HUES64 (cell line): ENCODE measurements around the gene LRRC38.

Source experiments
- H3K27ac ChIP-seq: 2 replicates; pipeline ENCODE4 v1.7.0; 2013; ENCODE audit warnings: low read depth, low read length, inconsistent platforms
- H3K27me3 ChIP-seq: 2 replicates; pipeline ENCODE4 v1.6.1; 2013; ENCODE audit warnings: mild to moderate bottlenecking, low read length; ENCODE audit not compliant: insufficient read depth
- H3K36me3 ChIP-seq: 2 replicates; pipeline ENCODE4 v1.6.1; 2013; ENCODE audit warnings: mild to moderate bottlenecking, low read length; ENCODE audit not compliant: insufficient read depth
- H3K4me1 ChIP-seq: 2 replicates; pipeline ENCODE4 v1.6.1; 2013; ENCODE audit warnings: mild to moderate bottlenecking, low read length, moderate library complexity; ENCODE audit not compliant: insufficient read depth
- H3K4me3 ChIP-seq: 2 replicates; pipeline ENCODE4 v1.5.1; 2013; ENCODE audit warnings: mild to moderate bottlenecking, low read length, moderate library complexity
- H3K9ac ChIP-seq: 2 replicates; pipeline ENCODE4 v1.6.1; 2013; ENCODE audit warnings: mild to moderate bottlenecking, low read depth, low read length
- H3K9me3 ChIP-seq: 2 replicates; pipeline ENCODE4 v1.6.1; 2013; ENCODE audit warnings: low read depth, low read length; ENCODE audit not compliant: insufficient read depth
- WGBS: fragments of 150-250, 120-280 bp; methylation state at CpG from one replicate; pipeline ENCODE4 v1.1.7; 2013; ENCODE audit warnings: missing lambda C conversion rate; 5-methylcytosine and 5-hydroxymethylcytosine counted together

Gene LRRC38

DNA sequence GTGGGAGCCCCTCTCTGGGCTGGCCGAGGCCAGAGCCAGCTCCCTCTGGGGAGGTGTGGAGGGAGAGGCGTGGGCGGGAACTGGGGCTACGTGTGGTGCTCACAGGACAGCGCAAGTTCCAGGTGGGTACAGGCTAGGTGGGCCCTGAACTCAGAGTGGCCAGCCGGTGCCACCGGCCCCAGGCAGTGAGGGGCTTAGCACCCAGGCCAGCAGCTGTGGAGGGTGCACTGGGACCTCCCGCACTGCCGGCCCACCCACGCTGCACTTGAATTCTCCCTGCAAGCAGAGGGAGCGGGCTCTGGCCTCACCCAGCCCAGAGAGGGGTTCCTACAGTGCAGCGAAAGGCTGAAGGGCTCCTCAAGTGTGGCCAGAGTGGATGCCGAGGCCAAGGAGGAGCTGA lies 83.3 kb downstream of the LRRC38 start:
- H3K9me3 ChIP-seq, result peaks cover 63% of the 10 kb centered on the region
- no peak overlapping the region for H3K4me3 ChIP-seq
- H3K36me3 ChIP-seq, result no peaks in the 10 kb centered on the region
- H3K27me3 ChIP-seq, result no peaks in the 10 kb centered on the region
- no peaks in the 10 kb centered on the region for H3K4me1 ChIP-seq
- H3K9ac ChIP-seq, result no peak overlapping the region
- H3K27ac ChIP-seq, result no peak overlapping the region
- 90% methylated on average over 13 of the region's 13 CpGs for WGBS
